ENCODE results near the gene RNFT2.

The RNFT2 gene

DNA sequence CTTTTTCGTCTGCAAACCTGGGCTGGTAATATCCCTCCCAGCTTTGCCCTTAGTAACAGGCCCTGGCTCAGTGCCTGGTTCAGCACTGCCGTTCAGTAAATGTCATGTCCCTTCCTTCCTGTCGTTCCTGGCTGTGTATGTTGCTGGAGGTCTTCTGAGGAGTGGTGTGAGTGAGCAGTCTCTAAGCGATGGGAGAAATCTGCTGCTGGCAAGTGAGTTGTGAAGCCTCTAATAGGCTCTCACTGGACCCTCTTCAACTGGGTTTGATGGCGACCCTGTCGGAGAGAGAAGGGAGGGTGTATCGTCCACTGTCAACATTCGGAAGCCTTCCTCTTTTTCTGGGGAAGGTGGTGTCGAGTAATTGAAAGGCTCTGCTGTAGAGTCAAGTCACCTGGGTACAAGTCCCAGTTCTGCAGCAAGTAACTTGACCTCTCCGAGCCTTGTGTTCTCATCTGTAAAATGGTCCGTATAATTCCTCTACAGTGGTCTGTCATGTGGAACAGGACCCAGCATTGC is 80.3 kb downstream of the RNFT2 start:
- no peak for TF ChIP-seq CTCF (IDR thresholded peaks at IDR 0.05; ENCODE audit: low read depth, low read length, missing control alignments)
- in situ Hi-C loops (cut with HindIII; ENCODE audit: low sequenced_read_pairs) = no loop called here
- peak overlapping the region; percentile 89 for H3K4me3 ChIP-seq (ENCODE audit: low read depth, low read length)
- no peak for DNase-seq (ENCODE audit: low read depth)

- TF ChIP-seq CTCF (IDR thresholded peaks at IDR 0.05; ENCODE audit: low read depth, low read length, missing control alignments) = no peak
- in situ Hi-C loops (cut with HindIII; ENCODE audit: low sequenced_read_pairs) = no loop called here
These were observed 81.1 kb downstream of the RNFT2 start for GRCh38 chr12:116818948-116819832.

GRCh38 chr12:116820064-116820656 is 82.0 kb downstream of the RNFT2 start:
- H3K4me3 ChIP-seq (ENCODE audit: low read depth, low read length) = no peak overlapping the region
- TF ChIP-seq CTCF (IDR thresholded peaks at IDR 0.05; ENCODE audit: low read depth, low read length, missing control alignments) = no peak
- no peak for DNase-seq (ENCODE audit: low read depth)
- in situ Hi-C loops (cut with HindIII; ENCODE audit: low sequenced_read_pairs) = no loop called here

More at GRCh38 chr12:116818948-116819832, 81.1 kb downstream of the RNFT2 start:
- H3K4me3 ChIP-seq (ENCODE audit: low read depth, low read length) = peak overlapping the region; percentile 89
- DNase-seq (ENCODE audit: low read depth) = peak; percentile 80

GRCh38 chr12:116821291-116821690 is 83.2 kb downstream of the RNFT2 start:
- TF ChIP-seq CTCF (IDR thresholded peaks at IDR 0.05; ENCODE audit: low read depth, low read length, missing control alignments) = no peak
- DNase-seq (ENCODE audit: low read depth) = no peak

DNA sequence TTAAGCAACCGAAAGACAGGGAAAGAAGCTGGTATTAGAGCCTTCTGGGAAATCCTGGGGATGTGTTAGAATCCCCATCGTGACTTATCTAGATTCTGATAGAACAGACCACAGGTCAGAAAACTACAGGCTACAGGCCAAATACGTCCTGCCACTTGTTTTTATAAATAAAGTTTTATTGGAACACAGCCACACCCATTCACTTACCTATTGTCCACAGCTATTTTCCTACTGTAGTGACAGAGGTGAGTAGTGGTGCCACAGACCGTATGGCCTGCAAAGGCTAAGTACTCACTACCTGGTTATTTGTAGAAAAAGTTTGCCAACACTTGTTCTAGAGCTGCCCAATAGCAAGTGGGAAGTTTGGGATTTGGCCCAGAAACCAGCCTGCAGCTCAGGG is 89.3 kb downstream of the RNFT2 start:
- in situ Hi-C loops (cut with HindIII; ENCODE audit: low sequenced_read_pairs) = no loop called here
- TF ChIP-seq CTCF (IDR thresholded peaks at IDR 0.05; ENCODE audit: low read depth, low read length, missing control alignments) = no peak
- DNase-seq (ENCODE audit: low read depth) = no peak
- H3K4me3 ChIP-seq (ENCODE audit: low read depth, low read length) = no peak overlapping the region

More at GRCh38 chr12:116821291-116821690, 83.2 kb downstream of the RNFT2 start:
- in situ Hi-C loops (cut with HindIII; ENCODE audit: low sequenced_read_pairs) = no loop called here
- H3K4me3 ChIP-seq (ENCODE audit: low read depth, low read length) = no peak overlapping the region

DNA sequence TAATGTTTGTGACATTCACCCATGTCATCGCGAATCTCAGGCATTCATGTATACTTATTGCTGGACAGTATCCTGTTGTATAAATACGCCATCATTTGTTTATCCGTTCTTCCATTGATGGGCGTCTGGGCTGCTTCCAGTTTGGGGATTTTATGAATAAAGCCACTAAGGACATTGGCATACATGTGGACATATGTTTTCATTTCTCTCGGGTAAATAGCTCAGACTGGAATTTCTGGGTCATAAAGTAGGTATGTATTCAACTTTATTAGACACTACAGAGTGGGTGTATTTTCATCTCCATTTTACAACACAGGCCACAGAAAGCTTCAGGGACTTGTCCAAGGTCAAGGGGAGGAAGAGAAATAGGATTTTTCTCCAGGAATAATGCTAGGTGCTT is 94.2 kb downstream of the RNFT2 start:
- TF ChIP-seq CTCF (IDR thresholded peaks at IDR 0.05; ENCODE audit: low read depth, low read length, missing control alignments) = no peak
- in situ Hi-C loops (cut with HindIII; ENCODE audit: low sequenced_read_pairs) = no loop called here
- no peak for DNase-seq (ENCODE audit: low read depth)

More for the DNA sequence above, 94.2 kb downstream of the RNFT2 start:
- no peak overlapping the region for H3K4me3 ChIP-seq (ENCODE audit: low read depth, low read length)

All from astrocyte of the cerebellum (primary cell).